Measurements from ENCODE around the gene PAPLN. TPM values are rescaled to one million over a fixed set of nuclear protein-coding genes. Genes with fewer than 3 reads are reported as not detected.

Gene PAPLN
- total RNA-seq, 2 experiments from 2014 or later, result 0.29 to 0.47 TPM

- Mint-ChIP-seq H3K9me3 (no peaks in the 10 kb centered on the region), H3K4me1 (ENCODE audit: low read depth) (peaks cover 25% of the 10 kb centered on the region), H3K4me3 (no peak overlapping the region), H3K36me3 (ENCODE audit: low read depth) (no peaks in the 10 kb centered on the region), H3K27ac (no peak overlapping the region), H3K27me3 (peaks cover 54% of the 10 kb centered on the region)
- POLR2A ChIA-PET, result no interaction called here
- DNase-seq (no peak), ATAC-seq (no peak)
- TF ChIP-seq CTCF (IDR thresholded peaks at IDR 0.05), result no peak
- intact Hi-C loops (cut with micrococcal nuclease), result no loop called here
- CTCF ChIA-PET, result no interaction called here
Observed at GRCh38 chr14:73243341-73243740, 6.0 kb downstream of the PAPLN start.

GRCh38 chr14:73243748-73244147, 6.4 kb downstream of the PAPLN start:
- peaks cover 51% of the 10 kb centered on the region for H3K27me3 Mint-ChIP-seq
- CTCF ChIA-PET, result no interaction called here
- POLR2A ChIA-PET, result interaction anchor here (0.5 kb wide), 1 partner anchor 15 kb away, joined by 3 read pairs; no protein-coding TSS in a partner anchor
- H3K4me3 Mint-ChIP-seq, result no peak overlapping the region
- H3K27ac Mint-ChIP-seq, result no peak overlapping the region
- H3K36me3 Mint-ChIP-seq (ENCODE audit: low read depth), result no peaks in the 10 kb centered on the region
- DNase-seq (no peak), ATAC-seq (no peak)
- no peak for TF ChIP-seq CTCF (IDR thresholded peaks at IDR 0.05)
- intact Hi-C loops (cut with micrococcal nuclease), result no loop called here
- no peaks in the 10 kb centered on the region for H3K9me3 Mint-ChIP-seq
- H3K4me1 Mint-ChIP-seq (ENCODE audit: low read depth), result peaks cover 23% of the 10 kb centered on the region

GRCh38 chr14:73244541-73245290, 7.4 kb downstream of the PAPLN start:
- peaks cover 21% of the 10 kb centered on the region for H3K4me1 Mint-ChIP-seq (ENCODE audit: low read depth)
- intact Hi-C loops (cut with micrococcal nuclease), result no loop called here
- peaks cover 43% of the 10 kb centered on the region for H3K27me3 Mint-ChIP-seq
- no peaks in the 10 kb centered on the region for H3K9me3 Mint-ChIP-seq
- H3K27ac Mint-ChIP-seq, result no peak overlapping the region
- no peak for ATAC-seq
- no peaks in the 10 kb centered on the region for H3K36me3 Mint-ChIP-seq (ENCODE audit: low read depth)
- H3K4me3 Mint-ChIP-seq, result peak overlapping the region; percentile 40
- DNase-seq, result no peak
- CTCF ChIA-PET, result no interaction called here
- POLR2A ChIA-PET, result interaction anchor here (0.5 kb wide), 1 partner anchor 14 kb away, joined by 3 read pairs; no protein-coding TSS in a partner anchor
- no peak for TF ChIP-seq CTCF (IDR thresholded peaks at IDR 0.05)

- intact Hi-C loops (cut with micrococcal nuclease), result no loop called here
- peak overlapping the region; percentile 64 for H3K4me3 Mint-ChIP-seq
- TF ChIP-seq CTCF (IDR thresholded peaks at IDR 0.05), result no peak
- H3K9me3 Mint-ChIP-seq, result no peaks in the 10 kb centered on the region
- H3K27ac Mint-ChIP-seq, result no peak overlapping the region
- no peaks in the 10 kb centered on the region for H3K36me3 Mint-ChIP-seq (ENCODE audit: low read depth)
- ATAC-seq, result peak; percentile 85
- H3K27me3 Mint-ChIP-seq, result peaks cover 37% of the 10 kb centered on the region
- ChIA-PET CTCF (no interaction called here), POLR2A (interaction anchor here (1.0 kb wide), 1 partner anchor 12 kb away, joined by 3 read pairs; no protein-coding TSS in a partner anchor)
- peaks cover 21% of the 10 kb centered on the region for H3K4me1 Mint-ChIP-seq (ENCODE audit: low read depth)
- peak; percentile 60 for DNase-seq
Observed at GRCh38 chr14:73245480-73246325, 8.4 kb downstream of the PAPLN start.
